WI38 (cell line): Measurements from ENCODE around the gene HOXA13.

Experiments used
- H3K4me3 ChIP-seq: 2 replicates; pipeline ENCODE4 v1.5.1; 2011; ENCODE audit warnings: low read depth, mild to moderate bottlenecking, control low read depth, low read length
- TF ChIP-seq, protein P1 (sequence below): IDR thresholded peaks from 2 replicates; pipeline ENCODE4 v1.5.1; 2012; ENCODE audit warnings: low read depth, mild to moderate bottlenecking, control low read depth, low read length

HOXA13 gene

DNA sequence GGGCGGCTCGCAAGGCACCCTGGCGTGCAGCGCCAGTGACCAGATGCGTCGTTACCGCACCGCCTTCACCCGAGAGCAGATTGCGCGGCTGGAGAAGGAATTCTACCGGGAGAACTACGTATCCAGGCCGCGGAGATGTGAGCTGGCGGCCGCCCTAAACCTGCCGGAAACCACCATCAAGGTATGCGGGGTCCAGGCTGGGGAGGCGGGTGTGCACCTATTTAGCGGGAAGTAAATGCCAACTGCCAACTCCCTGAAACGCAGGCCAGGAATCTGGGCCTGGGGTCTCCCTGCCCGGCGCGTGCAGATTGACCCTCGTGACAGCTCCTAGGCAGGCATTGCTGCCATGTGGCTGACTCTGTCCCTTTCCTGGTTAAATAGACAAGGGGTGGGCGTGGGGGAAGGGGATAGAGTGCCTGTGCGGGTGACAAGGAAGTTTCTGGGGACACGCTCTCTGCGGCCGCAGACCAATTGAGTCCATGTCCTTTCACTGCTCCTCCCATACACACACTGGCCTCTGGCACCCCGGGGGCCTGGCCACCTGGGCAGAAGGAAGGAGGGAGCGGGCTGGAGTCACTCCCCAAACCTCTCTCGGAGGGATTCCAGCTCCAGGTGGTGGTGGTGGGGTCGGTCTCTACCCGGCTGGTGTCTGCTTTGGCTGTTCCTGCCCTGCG, 45.4 kb upstream of the HOXA13 start:
- no peak overlapping the region for H3K4me3 ChIP-seq
- TF ChIP-seq, protein P1, sequence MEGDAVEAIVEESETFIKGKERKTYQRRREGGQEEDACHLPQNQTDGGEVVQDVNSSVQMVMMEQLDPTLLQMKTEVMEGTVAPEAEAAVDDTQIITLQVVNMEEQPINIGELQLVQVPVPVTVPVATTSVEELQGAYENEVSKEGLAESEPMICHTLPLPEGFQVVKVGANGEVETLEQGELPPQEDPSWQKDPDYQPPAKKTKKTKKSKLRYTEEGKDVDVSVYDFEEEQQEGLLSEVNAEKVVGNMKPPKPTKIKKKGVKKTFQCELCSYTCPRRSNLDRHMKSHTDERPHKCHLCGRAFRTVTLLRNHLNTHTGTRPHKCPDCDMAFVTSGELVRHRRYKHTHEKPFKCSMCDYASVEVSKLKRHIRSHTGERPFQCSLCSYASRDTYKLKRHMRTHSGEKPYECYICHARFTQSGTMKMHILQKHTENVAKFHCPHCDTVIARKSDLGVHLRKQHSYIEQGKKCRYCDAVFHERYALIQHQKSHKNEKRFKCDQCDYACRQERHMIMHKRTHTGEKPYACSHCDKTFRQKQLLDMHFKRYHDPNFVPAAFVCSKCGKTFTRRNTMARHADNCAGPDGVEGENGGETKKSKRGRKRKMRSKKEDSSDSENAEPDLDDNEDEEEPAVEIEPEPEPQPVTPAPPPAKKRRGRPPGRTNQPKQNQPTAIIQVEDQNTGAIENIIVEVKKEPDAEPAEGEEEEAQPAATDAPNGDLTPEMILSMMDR: no peak

DNA sequence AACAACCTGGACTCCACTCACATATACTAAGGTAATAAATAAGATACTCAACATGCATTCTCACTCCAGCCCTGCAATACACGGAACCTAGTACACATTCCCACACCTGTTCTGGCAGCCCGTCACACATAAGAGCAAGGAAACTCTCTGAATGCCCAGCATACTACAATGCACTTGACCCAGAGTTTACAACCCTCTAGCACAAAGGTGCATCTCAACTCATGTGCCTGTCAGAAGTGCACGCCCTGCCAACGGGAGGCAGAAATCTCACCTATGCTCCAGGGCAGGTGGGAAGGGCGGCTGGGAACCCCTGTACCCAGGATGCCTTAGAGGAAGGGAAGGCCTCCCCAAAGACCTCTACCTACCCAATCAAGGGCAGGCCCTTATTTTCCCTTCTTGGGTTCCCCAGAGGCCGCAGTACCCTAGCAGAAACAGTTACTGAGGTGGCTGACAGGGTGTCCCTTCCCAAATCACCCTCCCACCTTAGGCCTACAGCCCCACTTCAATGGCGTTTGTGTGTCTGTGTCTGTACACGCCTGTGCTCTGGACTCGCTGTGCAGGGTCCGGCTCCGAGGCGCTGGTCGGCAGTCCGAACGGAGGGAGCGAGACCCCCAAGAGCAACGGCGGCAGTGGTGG, 44.7 kb upstream of the HOXA13 start:
- no peak overlapping the region for H3K4me3 ChIP-seq

DNA sequence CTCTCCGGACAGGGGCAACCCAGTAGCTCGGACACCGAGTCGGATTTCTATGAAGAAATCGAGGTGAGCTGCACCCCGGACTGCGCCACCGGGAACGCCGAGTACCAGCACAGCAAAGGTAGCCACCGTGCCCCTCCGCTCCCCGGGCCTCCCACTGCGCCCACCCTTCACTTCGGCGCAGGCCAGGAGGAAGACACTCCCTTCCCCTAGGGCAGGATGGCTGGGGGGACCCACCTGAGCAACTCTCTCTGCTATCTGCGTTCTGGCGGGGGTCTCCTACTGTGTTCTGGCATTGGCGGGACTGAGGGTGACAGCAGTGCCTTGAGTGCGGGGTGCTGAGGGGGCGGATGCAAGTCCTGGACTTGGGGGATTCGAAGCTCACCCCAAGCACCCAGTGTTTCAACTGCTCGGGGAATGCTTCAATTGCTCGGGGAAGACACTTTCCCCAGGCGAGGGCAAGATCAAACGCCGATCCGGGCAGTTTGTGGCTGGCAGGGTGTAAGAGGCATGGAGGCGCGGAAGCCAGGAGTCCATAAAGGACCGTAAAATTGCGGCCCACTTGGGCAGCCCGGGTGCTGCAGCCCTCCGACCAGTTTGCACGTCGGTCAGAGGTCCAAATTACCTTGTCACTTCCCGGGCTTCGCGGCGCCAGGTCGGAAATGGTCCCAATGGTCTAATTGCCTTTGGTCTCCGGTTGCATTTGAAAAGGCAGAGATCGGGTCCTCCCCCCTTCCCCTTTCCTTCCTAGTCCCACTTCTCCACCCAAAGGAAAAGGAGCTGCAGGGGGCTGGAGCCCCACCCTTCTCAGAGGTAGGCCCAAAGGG, 43.7 kb upstream of the HOXA13 start:
- TF ChIP-seq, protein P1: no peak
- H3K4me3 ChIP-seq: no peak overlapping the region

More for the DNA sequence above, 44.7 kb upstream of the HOXA13 start:
- TF ChIP-seq, protein P1: no peak

DNA sequence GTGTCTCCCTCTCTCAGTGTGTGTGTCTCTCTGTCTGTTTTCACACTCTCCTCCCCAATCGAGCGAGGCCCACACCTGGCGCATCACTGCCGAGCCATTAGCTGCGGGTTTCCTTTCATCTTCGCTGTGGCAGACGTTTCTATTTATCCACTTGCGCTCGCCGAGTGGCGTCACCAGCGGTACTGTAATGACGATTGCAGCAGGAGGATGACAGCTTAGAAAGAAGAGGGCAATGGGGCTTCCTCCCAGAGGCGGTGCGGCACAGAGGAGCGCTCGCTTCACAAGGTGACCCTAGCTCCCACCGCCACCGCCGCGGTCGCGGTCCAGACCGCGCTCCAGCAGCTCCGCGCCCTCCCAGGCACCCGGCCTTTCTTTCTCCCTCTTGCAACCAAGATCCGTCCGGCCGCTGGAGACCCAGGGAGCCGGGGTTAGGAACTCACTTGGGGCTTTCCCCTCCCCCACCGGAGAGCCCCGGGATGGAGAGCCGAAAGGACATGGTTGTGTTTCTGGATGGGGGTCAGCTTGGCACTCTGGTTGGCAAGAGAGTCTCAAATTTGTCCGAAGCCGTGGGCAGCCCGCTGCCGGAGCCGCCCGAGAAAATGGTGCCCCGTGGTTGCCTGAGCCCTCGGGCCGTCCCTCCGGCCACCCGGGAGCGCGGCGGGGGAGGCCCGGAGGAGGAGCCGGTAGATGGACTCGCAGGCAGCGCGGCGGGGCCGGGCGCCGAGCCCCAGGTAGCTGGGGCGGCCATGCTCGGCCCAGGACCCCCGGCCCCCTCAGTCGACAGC, 42.9 kb upstream of the HOXA13 start, which contains the start of gene EVX1:
TSS of gene EVX1 (plus strand) at position 248 of the 785 bp plus-strand sequence. CDS start at position 477, 229 bp downstream.
- TF ChIP-seq, protein P1: no peak
- H3K4me3 ChIP-seq: no peak within 1 kb of the TSS

DNA sequence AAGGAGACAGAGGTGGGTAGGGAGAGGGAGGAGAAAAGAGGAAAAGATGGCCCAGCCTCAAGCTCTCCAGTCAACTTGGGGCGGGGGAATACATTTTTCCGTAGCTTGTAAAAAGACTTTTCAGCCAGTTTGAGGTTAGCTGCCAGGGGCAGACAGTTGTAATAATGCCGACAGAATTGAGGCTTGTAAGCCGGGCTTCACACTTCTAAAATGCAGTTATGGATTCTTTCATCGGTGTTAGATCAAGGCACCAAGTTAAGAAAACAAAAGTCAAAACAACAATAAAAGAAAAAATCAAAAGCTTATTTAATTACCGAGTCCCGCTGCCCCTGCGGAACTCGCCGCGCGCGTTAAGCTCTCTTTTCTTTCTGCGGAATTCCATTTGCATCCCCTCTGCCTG, 42.3 kb upstream of the HOXA13 start:
- H3K4me3 ChIP-seq: no peak overlapping the region
- TF ChIP-seq, protein P1: no peak

DNA sequence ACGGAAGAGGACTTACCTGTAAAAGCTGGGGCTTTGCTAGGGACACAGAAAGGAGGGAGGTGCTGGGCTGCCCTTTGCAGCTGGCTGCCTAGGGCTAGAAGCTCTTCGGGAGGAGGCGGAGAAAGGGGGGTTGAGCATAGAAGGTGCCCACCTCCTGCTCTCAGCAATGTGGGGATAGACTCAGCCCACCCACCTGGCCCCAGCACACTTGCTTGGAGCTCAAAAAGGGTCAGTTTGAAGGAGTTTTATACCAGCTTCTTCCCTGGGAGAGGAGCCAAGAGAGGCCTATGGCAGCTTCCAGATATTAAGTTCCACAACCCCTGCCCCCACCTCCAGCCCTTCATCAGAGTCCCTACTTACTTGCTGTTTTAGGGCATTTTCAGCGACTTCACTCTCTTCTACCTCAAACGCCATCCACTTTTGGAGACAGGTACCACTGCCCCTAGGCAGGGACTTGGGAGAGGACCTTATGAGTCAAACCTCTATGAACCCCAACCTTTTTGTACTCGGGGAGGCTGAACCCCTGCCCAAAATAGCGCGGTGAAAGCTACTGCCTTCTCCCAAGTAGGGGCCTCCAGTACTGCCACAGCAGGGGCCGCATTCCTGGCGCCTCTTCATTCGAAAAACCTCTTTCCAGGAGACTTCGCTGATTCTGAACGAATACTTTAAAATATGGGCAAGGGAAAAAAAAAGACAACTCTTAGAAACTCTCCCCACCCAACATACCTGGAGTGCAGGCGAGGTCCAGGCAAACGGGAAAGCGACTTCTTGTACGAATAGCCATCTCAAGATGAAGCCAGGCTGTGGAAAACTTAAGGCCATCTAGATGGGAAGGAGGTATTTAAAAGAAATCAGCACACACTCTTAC, 41.5 kb upstream of the HOXA13 start:
- TF ChIP-seq, protein P1: no peak
- H3K4me3 ChIP-seq: no peak overlapping the region
